Activated B cell treated with CpG ODN at 0.5 μM for 24 hours (primary cell): ENCODE results near the gene LRCOL1. TPM values are rescaled to one million over a fixed set of nuclear protein-coding genes. Genes with fewer than 3 reads are reported as not detected.

Source experiments
- ATAC-seq: fragments of 200-7000 bp; cut with Tn5 transposase; one replicate; pipeline ENCODE4 v1.10.0; 2021; ENCODE audit warnings: low read depth, mild to moderate bottlenecking, moderate library complexity
- CTCF ChIA-PET: fragments of 350-600 bp; sonication (Branson Sonifier 250); formaldehyde crosslinking; loops from one replicate; lab custom pipeline; 2021; ENCODE audit warnings: antibody characterized with exemption; lab: Charles Lee
- POLR2A ChIA-PET: fragments of 350-600 bp; sonication (Branson Sonifier 250); formaldehyde crosslinking; loops from one replicate; lab custom pipeline; 2021; ENCODE audit warnings: antibody characterized with exemption; lab: Charles Lee
- DNase-seq: peaks from one replicate; pipeline ENCODE4 v3.0.0; 2022
- H3K27ac Mint-ChIP-seq: one replicate; pipeline ENCODE4 v1.8.0; 2020; ENCODE audit warnings: mixed read lengths
- H3K27me3 Mint-ChIP-seq: one replicate; pipeline ENCODE4 v1.8.0; 2021; ENCODE audit warnings: mixed read lengths
- H3K36me3 Mint-ChIP-seq: one replicate; pipeline ENCODE4 v1.8.0; 2021; ENCODE audit warnings: low read depth, mixed read lengths
- H3K4me1 Mint-ChIP-seq: one replicate; pipeline ENCODE4 v1.8.0; 2021; ENCODE audit warnings: mixed read lengths
- H3K4me3 Mint-ChIP-seq: one replicate; pipeline ENCODE4 v1.8.0; 2020; ENCODE audit warnings: mild to moderate bottlenecking, mixed read lengths
- H3K9me3 Mint-ChIP-seq: one replicate; pipeline ENCODE4 v1.8.0; 2020; ENCODE audit warnings: mixed read lengths
- intact Hi-C: fragments of 100-400 bp; cut with micrococcal nuclease; formaldehyde crosslinking; loops from one replicate; pipeline ENCODE4 v1.15.1; 2024
- total RNA-seq: library from RNA; stranded (reverse); gene quantifications from 2 replicates; pipeline ENCODE4 v1.2.3, GENCODE V29; 2022
- TF ChIP-seq, protein P1 (sequence below): fragments of 200-600 bp; IDR thresholded peaks from one replicate; pipeline ENCODE4 v1.8.0; 2022; ENCODE audit warnings: antibody characterized with exemption, mild to moderate bottlenecking

Gene LRCOL1
- total RNA-seq, 1 donor from 2014 or later: not detected

DNA sequence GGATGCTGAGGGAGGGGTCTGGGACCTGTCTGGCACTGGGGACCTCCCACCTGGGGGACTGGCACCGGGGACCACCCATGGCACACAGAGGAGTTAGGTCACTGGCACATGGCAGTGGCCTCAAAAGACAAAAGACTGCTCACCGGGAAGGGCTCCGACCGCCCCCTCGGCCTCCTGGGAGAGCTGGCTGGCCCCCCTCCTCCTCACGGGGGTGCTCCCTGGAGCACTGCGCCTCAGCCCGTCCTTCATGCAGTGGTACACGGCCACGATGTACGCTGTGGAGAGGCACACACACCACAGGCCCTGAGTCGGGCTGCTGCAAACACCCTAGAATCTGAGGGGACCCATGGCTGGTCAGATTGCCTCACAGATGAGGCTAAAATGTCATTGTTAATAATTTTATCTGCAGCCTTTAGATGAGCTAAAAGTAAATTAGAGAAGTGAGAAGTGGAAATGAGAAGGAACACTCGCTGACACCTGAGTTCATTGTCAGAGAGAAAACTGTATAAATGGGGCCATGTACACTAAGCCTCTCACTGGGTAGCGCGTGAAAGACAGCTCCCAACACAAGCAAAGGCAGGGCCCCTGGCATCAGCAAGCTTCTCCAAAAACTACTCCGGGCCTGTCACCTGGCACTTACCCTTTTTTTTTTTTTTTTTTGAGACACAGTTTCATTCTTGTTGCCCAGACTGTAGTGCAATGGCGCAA is 22.3 kb upstream of the LRCOL1 start:
- ChIA-PET CTCF (no interaction called here), POLR2A (interaction anchor here (0.6 to 0.7 kb wide), 2 partner anchors 143 to 276 kb away, joined by 3 to 6 read pairs; no protein-coding TSS in a partner anchor)
- Mint-ChIP-seq H3K4me3 (no peak overlapping the region), H3K36me3 (peaks cover 76% of the 10 kb centered on the region), H3K27me3 (no peaks in the 10 kb centered on the region), H3K9me3 (no peaks in the 10 kb centered on the region), H3K4me1 (peaks cover 24% of the 10 kb centered on the region), H3K27ac (peak overlapping the region; percentile 58)
- TF ChIP-seq, protein P1, sequence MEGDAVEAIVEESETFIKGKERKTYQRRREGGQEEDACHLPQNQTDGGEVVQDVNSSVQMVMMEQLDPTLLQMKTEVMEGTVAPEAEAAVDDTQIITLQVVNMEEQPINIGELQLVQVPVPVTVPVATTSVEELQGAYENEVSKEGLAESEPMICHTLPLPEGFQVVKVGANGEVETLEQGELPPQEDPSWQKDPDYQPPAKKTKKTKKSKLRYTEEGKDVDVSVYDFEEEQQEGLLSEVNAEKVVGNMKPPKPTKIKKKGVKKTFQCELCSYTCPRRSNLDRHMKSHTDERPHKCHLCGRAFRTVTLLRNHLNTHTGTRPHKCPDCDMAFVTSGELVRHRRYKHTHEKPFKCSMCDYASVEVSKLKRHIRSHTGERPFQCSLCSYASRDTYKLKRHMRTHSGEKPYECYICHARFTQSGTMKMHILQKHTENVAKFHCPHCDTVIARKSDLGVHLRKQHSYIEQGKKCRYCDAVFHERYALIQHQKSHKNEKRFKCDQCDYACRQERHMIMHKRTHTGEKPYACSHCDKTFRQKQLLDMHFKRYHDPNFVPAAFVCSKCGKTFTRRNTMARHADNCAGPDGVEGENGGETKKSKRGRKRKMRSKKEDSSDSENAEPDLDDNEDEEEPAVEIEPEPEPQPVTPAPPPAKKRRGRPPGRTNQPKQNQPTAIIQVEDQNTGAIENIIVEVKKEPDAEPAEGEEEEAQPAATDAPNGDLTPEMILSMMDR: no peak
- DNase-seq: no peak
- intact Hi-C loops: no loop called here
- ATAC-seq: peak; percentile 88

DNA sequence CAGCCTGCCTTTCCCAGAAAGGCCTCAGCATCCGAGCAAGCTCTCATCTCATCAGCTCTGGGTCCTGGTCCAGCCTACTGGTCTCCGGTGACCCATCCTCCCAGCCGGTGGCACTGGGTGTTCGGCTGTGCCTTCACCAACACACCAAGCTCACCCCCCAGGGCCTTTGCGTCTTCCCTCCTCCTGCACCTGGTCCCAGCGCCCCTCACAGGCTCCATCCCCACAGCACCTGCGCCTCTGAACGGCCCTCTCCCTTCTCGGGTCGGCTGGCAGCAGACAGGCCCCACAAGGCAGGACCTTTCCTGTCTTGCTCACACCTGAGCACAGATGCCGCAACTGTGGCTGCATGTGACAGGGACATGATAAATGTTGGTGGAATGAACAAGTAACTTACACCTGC is 21.3 kb upstream of the LRCOL1 start:
- Mint-ChIP-seq H3K4me1 (peaks cover 24% of the 10 kb centered on the region), H3K27ac (no peak overlapping the region), H3K4me3 (no peak overlapping the region), H3K36me3 (peaks cover 67% of the 10 kb centered on the region), H3K27me3 (no peaks in the 10 kb centered on the region), H3K9me3 (no peaks in the 10 kb centered on the region)
- ATAC-seq (no peak), DNase-seq (no peak)
- CTCF ChIA-PET: no interaction called here
- intact Hi-C loops: no loop called here
- POLR2A ChIA-PET: no interaction called here
- TF ChIP-seq, protein P1: no peak

DNA sequence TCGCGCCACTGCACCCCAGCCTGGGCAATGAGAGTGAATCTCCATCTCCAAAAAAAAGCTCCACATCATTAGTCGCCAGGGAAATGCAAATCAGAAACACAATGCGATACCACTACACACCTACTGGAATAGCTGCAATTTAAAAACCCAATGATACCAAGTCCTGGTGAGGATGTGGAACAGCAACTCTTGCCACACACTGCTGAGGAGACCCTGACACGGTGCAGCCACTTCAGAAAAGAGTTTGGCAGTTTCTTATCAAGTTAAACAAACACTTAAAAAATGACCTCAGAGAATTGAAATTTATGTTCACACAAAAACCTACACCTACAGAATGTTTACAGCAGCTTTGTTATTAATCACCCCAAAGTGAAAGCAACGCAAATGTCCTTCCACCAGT is 20.3 kb upstream of the LRCOL1 start:
- TF ChIP-seq, protein P1: no peak
- Mint-ChIP-seq H3K4me1 (peaks cover 24% of the 10 kb centered on the region), H3K27ac (no peak overlapping the region), H3K9me3 (no peaks in the 10 kb centered on the region), H3K4me3 (no peak overlapping the region), H3K27me3 (no peaks in the 10 kb centered on the region), H3K36me3 (peaks cover 61% of the 10 kb centered on the region)
- DNase-seq (no peak), ATAC-seq (no peak)
- CTCF ChIA-PET: no interaction called here
- intact Hi-C loops: no loop called here
- POLR2A ChIA-PET: no interaction called here

DNA sequence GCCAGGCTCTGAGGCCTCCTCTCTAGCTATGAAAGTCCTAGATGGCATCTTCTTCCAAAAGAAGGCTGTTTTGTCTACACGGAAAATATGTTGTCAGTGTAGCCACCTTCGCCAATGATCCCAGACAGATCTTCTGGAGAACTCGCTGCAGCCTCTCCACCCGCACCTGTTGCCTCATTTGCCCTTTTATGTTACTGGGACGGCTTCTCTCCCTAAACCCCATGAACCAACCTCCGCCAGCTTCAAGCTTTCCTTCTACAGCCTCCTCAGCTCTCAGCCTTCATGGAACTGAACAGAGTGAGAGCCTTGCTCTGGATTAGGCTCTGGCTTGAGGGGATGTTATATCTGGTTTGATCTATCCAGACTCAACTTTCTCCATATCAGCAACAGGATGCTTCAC is 18.9 kb upstream of the LRCOL1 start:
- DNase-seq (no peak), ATAC-seq (no peak)
- Mint-ChIP-seq H3K27ac (no peak overlapping the region), H3K27me3 (no peaks in the 10 kb centered on the region), H3K36me3 (peaks cover 60% of the 10 kb centered on the region), H3K4me3 (no peak overlapping the region), H3K9me3 (no peaks in the 10 kb centered on the region), H3K4me1 (peaks cover 17% of the 10 kb centered on the region)
- ChIA-PET CTCF (interaction anchor here (1.4 to 1.5 kb wide), 2 partner anchors 9 to 14 kb away, joined by 4 to 6 read pairs; no protein-coding TSS in a partner anchor), POLR2A (no interaction called here)
- TF ChIP-seq, protein P1: no peak
- intact Hi-C loops: no loop called here

DNA sequence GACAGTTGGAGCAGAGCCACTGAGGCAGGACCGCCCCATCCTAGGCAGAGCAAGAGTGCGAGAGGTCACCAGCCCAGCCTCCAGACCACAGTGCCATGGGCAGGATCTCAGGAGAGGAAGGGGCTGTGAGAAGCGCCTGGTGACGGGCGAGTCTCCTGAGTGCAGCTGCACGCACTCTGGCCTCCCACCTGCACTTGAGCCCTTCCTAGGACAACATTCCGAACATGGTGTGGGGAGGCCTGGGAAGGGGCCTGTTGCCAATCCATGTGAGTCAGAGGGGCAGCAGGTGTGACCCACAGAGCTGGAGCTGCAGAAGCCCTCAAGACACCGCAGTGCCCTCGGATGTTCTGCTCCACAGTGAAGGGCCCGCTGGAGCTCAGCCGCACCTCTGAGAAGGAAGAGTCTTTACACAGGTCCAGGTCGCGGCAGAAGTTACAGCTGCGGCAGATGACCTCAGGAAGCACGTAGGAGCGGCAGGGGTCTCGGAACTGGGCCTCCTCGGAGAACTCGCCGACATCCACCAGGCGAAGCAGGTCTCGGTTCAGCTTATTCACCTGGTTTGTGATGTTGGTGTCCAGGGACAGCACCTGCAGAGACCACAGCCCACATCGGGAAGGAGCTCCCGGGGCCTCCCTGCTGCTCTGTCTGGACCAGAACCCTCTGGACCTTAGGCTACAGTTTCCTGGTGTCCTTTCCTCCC is 15.5 kb upstream of the LRCOL1 start:
- Mint-ChIP-seq H3K4me1 (no peaks in the 10 kb centered on the region), H3K4me3 (no peak overlapping the region), H3K36me3 (peaks cover 33% of the 10 kb centered on the region), H3K27me3 (no peaks in the 10 kb centered on the region), H3K27ac (no peak overlapping the region), H3K9me3 (no peaks in the 10 kb centered on the region)
- no peak for ATAC-seq
- TF ChIP-seq, protein P1: no peak
- CTCF ChIA-PET: interaction anchor here (1.1 kb wide), 1 partner anchor 11 kb away, joined by 4 read pairs; no protein-coding TSS in a partner anchor
- POLR2A ChIA-PET: no interaction called here
- DNase-seq: no peak
- intact Hi-C loops: no loop called here
